Neural cell (in vitro differentiated cells): Measurements from ENCODE around the gene PEF1.

Source experiments
- EP300 ChIP-seq: fragments of 450-650 bp; conservative IDR thresholded peaks from 2 replicates; pipeline ENCODE4 v1.6.1; 2014; ENCODE audit warnings: antibody characterized with exemption, mild to moderate bottlenecking, moderate library complexity; ENCODE audit not compliant: poor library complexity, severe bottlenecking
- EZH2 ChIP-seq: fragments of 200-600, 300-800 bp; shearing (Covaris generic), sonication (generic); IDR thresholded peaks from 2 replicates; pipeline ENCODE4 v1.6.1; 2014; ENCODE audit warnings: antibody characterized with exemption, low read length, borderline replicate concordance, mild to moderate bottlenecking; ENCODE audit not compliant: insufficient read depth, poor library complexity, severe bottlenecking
- POLR2AphosphoS5 ChIP-seq: IDR thresholded peaks from 2 replicates; pipeline ENCODE4 v1.6.1; 2012
- SMC3 ChIP-seq: fragments of 450-650 bp; conservative IDR thresholded peaks from 2 replicates; pipeline ENCODE4 v1.6.1; 2014; ENCODE audit warnings: antibody characterized with exemption, mild to moderate bottlenecking, moderate library complexity; ENCODE audit not compliant: poor library complexity
- TAF1 ChIP-seq: IDR thresholded peaks from 2 replicates; pipeline ENCODE4 v1.6.1; 2012; ENCODE audit warnings: low read depth
- TF ChIP-seq, protein P1 (sequence below): fragments of 450-650 bp; IDR thresholded peaks from 2 replicates; pipeline ENCODE4 v1.5.1; 2014; ENCODE audit warnings: antibody characterized with exemption, mild to moderate bottlenecking, moderate library complexity; ENCODE audit not compliant: poor library complexity, severe bottlenecking

DNA sequence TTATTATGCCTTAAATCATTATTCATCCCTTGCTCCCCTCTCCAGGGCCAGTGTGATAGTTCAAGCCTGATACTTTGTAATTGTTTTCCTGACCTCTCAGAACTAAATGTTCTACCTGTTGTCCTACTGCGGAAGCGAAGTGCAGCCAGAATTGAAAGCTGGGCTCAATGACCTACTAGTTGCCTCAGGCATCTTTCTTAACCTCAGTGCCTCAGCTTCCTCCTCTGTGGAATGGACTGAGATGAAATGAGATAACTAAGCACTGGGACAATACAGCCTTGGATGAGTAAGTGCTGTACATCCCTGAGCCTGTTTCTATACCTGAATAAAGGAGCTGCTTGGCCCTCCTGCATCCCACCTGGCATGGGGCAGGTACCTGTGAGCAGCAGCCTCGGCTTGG lies 32.7 kb upstream of the PEF1 start:
- no peak for TF ChIP-seq TAF1
- TF ChIP-seq SMC3: no peak
- TF ChIP-seq, protein P1, sequence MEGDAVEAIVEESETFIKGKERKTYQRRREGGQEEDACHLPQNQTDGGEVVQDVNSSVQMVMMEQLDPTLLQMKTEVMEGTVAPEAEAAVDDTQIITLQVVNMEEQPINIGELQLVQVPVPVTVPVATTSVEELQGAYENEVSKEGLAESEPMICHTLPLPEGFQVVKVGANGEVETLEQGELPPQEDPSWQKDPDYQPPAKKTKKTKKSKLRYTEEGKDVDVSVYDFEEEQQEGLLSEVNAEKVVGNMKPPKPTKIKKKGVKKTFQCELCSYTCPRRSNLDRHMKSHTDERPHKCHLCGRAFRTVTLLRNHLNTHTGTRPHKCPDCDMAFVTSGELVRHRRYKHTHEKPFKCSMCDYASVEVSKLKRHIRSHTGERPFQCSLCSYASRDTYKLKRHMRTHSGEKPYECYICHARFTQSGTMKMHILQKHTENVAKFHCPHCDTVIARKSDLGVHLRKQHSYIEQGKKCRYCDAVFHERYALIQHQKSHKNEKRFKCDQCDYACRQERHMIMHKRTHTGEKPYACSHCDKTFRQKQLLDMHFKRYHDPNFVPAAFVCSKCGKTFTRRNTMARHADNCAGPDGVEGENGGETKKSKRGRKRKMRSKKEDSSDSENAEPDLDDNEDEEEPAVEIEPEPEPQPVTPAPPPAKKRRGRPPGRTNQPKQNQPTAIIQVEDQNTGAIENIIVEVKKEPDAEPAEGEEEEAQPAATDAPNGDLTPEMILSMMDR: no peak
- no peak for TF ChIP-seq EZH2
- no peak for TF ChIP-seq POLR2AphosphoS5
- no peak for TF ChIP-seq EP300
